GM18505 (cell line): Measurements from ENCODE around the gene PLXNA4.

Experiments
- ATAC-seq: cut with Tn5 transposase; IDR thresholded peaks from one replicate; pipeline ENCODE4 v1.9.1; 2021; ENCODE audit not compliant: unreplicated experiment
- POLR2A ChIP-seq: IDR thresholded peaks from 4 replicates; pipeline ENCODE4 v1.6.1; 2011; ENCODE audit warnings: borderline replicate concordance; ENCODE audit not compliant: insufficient read depth, insufficient read length; ENCODE audit errors: extremely low read depth

The PLXNA4 gene

GRCh38 chr7:132354527-132354926 lies 221.7 kb downstream of the PLXNA4 start:
- no peak for ATAC-seq
- TF ChIP-seq POLR2A, result no peak

GRCh38 chr7:132353936-132354335 lies 222.3 kb downstream of the PLXNA4 start:
- no peak for ATAC-seq
- no peak for TF ChIP-seq POLR2A

- ATAC-seq, result no peak
- TF ChIP-seq POLR2A, result no peak
These were observed 223.5 kb downstream of the PLXNA4 start for GRCh38 chr7:132352800-132353199.

- no peak for ATAC-seq
- no peak for TF ChIP-seq POLR2A
These were observed 224.2 kb downstream of the PLXNA4 start for GRCh38 chr7:132351954-132352499.

- ATAC-seq, result no peak
- no peak for TF ChIP-seq POLR2A
These were observed 225.5 kb downstream of the PLXNA4 start for GRCh38 chr7:132350741-132351140.

- TF ChIP-seq POLR2A, result no peak
- no peak for ATAC-seq
These were observed 227.2 kb downstream of the PLXNA4 start for GRCh38 chr7:132349075-132349474.

- no peak for TF ChIP-seq POLR2A
- ATAC-seq, result no peak
These were observed 227.9 kb downstream of the PLXNA4 start for GRCh38 chr7:132348341-132348740.

GRCh38 chr7:132347858-132348257 lies 228.4 kb downstream of the PLXNA4 start:
- no peak for ATAC-seq
- no peak for TF ChIP-seq POLR2A

- no peak for TF ChIP-seq POLR2A
- no peak for ATAC-seq
These were observed 229.1 kb downstream of the PLXNA4 start for GRCh38 chr7:132347123-132347522.

- ATAC-seq, result no peak
- no peak for TF ChIP-seq POLR2A
These were observed 230.6 kb downstream of the PLXNA4 start for GRCh38 chr7:132345543-132346129.

GRCh38 chr7:132345030-132345429 lies 231.2 kb downstream of the PLXNA4 start:
- TF ChIP-seq POLR2A, result no peak
- ATAC-seq, result no peak

- no peak for ATAC-seq
- TF ChIP-seq POLR2A, result no peak
These were observed 233.1 kb downstream of the PLXNA4 start for GRCh38 chr7:132343199-132343598.

GRCh38 chr7:132337450-132338080 lies 238.7 kb downstream of the PLXNA4 start:
- no peak for ATAC-seq
- TF ChIP-seq POLR2A, result no peak

- ATAC-seq, result no peak
- TF ChIP-seq POLR2A, result no peak
These were observed 239.5 kb downstream of the PLXNA4 start for GRCh38 chr7:132336797-132337196.
